Testis (tissue), 3 donors: Measurements from ENCODE around the gene ARHGEF11. TPM values are rescaled to one million over a fixed set of nuclear protein-coding genes. Genes with fewer than 3 reads are reported as not detected.

Source experiments
- DNase-seq: peaks from one replicate; pipeline ENCODE4 v3.0.0-alpha.2; 2019
- H3K27ac ChIP-seq, 2 donors: fragments of 200-600 bp; sonication (generic); one replicate each; pipeline ENCODE4 v1.5.1; 2019
- H3K27me3 ChIP-seq: fragments of 200-600 bp; sonication (generic); one replicate; pipeline ENCODE4 v1.5.1; 2019
- H3K36me3 ChIP-seq: fragments of 200-600 bp; sonication (generic); one replicate; pipeline ENCODE4 v1.5.1; 2017; ENCODE audit warnings: low read depth; ENCODE audit errors: missing control alignments
- H3K4me1 ChIP-seq: fragments of 200-600 bp; sonication (generic); one replicate; pipeline ENCODE4 v1.5.1; 2019
- H3K4me3 ChIP-seq, 2 donors: fragments of 200-600 bp; sonication (generic); one replicate each; pipeline ENCODE4 v1.5.1; 2017 to 2019
- H3K9me3 ChIP-seq: fragments of 200-600 bp; sonication (generic); one replicate; pipeline ENCODE4 v1.5.1; 2017
- POLR2A ChIP-seq: fragments of 450-650 bp; IDR thresholded peaks from one replicate; pipeline ENCODE4 v1.6.1; 2017; ENCODE audit warnings: antibody characterized with exemption, mild to moderate bottlenecking, moderate library complexity
- WGBS, 2 donors: methylation state at CpG; one replicate each; pipeline ENCODE4 v1.1.5; 2018; 5-methylcytosine and 5-hydroxymethylcytosine counted together
- intact Hi-C: fragments of 100-400 bp; cut with DNase I; formaldehyde crosslinking; loops from one replicate; pipeline ENCODE4 v1.15.1; 2023; ENCODE audit warnings: low total_unique reads
- polyA plus RNA-seq: library from polyadenylated mRNA; stranded (reverse); fragments of 350-450 nt; fragmentation: Illumina TruSeq; extraction: RNeasy Lipid Tissue Mini Kit (QIAGEN cat#74804); gene quantifications from one replicate; pipeline ENCODE4 v1.2.3, GENCODE V29; 2014; ENCODE audit warnings: low read depth, low replicate concordance; ENCODE audit not compliant: insufficient read depth
- total RNA-seq, 2 donors: library from RNA; depleted of rRNA; stranded (reverse); fragments of >200 nt; gene quantifications; one replicate each; pipeline ENCODE4 v1.2.3, GENCODE V29; 2016
- TF ChIP-seq, protein P1 (sequence below), 3 experiments: fragments of 450-650 bp in 2 of 3; fragments of 200-600 bp in 1 of 3; sonication (generic) in 1 of 3; IDR thresholded peaks; one replicate each; pipeline ENCODE4 v1.5.1; 2016 to 2019; ENCODE audit warnings: antibody characterized with exemption in 3 of 3, mild to moderate bottlenecking in 2 of 3, moderate library complexity in 1 of 3

The ARHGEF11 gene
- total and polyA plus RNA-seq, 3 donors from 2014 or later = 69.2 to 120 (median 113) TPM

DNA sequence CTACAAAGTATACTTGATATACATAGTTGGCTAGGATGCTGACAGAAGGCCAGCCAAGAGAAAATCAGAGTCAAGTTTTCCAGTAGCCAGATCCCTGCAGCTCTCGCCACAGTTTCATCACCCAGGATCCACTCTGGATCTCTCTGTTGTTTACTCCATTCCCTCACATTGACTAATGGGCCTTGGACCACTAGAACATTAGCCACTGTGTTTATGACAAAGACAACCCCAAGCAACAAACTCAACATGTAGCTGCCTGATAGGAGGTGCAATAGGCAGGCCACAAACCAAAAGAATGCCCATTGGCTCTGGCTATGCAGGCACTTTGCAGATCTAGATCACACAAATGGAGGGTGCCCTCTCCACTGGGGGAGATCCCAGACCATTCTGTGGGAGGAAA is 44.2 kb downstream of the ARHGEF11 start:
- no peak overlapping the region for H3K27ac ChIP-seq

DNA sequence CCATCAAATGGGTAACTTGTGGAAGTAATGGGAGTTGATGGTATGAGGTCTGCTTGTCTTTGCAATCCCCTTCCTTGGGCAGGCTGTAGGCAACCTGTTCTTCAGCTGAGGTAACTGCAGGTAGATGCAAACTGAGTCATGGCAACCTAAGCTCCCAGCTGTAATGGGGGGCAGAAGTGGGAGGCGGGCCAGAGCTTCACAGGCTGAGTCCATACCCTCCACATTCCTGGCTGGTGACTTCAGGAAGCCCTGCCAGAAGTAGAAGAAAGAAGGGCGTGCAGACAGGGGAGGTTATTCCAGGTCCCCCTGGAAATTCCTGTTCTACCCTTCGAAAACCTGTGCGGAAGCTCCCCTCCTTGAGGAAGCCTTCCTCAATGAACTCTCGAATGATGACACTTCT is 44.9 kb downstream of the ARHGEF11 start:
- TF ChIP-seq, protein P1, sequence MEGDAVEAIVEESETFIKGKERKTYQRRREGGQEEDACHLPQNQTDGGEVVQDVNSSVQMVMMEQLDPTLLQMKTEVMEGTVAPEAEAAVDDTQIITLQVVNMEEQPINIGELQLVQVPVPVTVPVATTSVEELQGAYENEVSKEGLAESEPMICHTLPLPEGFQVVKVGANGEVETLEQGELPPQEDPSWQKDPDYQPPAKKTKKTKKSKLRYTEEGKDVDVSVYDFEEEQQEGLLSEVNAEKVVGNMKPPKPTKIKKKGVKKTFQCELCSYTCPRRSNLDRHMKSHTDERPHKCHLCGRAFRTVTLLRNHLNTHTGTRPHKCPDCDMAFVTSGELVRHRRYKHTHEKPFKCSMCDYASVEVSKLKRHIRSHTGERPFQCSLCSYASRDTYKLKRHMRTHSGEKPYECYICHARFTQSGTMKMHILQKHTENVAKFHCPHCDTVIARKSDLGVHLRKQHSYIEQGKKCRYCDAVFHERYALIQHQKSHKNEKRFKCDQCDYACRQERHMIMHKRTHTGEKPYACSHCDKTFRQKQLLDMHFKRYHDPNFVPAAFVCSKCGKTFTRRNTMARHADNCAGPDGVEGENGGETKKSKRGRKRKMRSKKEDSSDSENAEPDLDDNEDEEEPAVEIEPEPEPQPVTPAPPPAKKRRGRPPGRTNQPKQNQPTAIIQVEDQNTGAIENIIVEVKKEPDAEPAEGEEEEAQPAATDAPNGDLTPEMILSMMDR (IDR thresholded peaks at IDR 0.05) = no peak
- TF ChIP-seq POLR2A = no peak
- Histone ChIP-seq H3K36me3 (no peaks in the 10 kb centered on the region), H3K27me3 (no peaks in the 10 kb centered on the region), H3K4me3 (no peak overlapping the region), H3K4me1 (no peaks in the 10 kb centered on the region), H3K9me3 (no peaks in the 10 kb centered on the region), H3K27ac (no peak overlapping the region)
- 84 to 91% methylated on average over 5 of the region's 5 CpGs for WGBS, 2 donors
- intact Hi-C loops = no loop called here
- no peak for DNase-seq

More for the DNA sequence above, 44.2 kb downstream of the ARHGEF11 start:
- WGBS, 2 donors = 95 to 100% methylated on average over 1 of the region's 1 CpG
- no peaks in the 10 kb centered on the region for H3K4me1 ChIP-seq
- intact Hi-C loops = no loop called here
- H3K9me3 ChIP-seq = no peaks in the 10 kb centered on the region
- H3K27me3 ChIP-seq = no peaks in the 10 kb centered on the region
- H3K4me3 ChIP-seq = no peak overlapping the region
- TF ChIP-seq POLR2A = no peak
- TF ChIP-seq, protein P1 (IDR thresholded peaks at IDR 0.05) = no peak
- no peak for DNase-seq
- no peaks in the 10 kb centered on the region for H3K36me3 ChIP-seq

DNA sequence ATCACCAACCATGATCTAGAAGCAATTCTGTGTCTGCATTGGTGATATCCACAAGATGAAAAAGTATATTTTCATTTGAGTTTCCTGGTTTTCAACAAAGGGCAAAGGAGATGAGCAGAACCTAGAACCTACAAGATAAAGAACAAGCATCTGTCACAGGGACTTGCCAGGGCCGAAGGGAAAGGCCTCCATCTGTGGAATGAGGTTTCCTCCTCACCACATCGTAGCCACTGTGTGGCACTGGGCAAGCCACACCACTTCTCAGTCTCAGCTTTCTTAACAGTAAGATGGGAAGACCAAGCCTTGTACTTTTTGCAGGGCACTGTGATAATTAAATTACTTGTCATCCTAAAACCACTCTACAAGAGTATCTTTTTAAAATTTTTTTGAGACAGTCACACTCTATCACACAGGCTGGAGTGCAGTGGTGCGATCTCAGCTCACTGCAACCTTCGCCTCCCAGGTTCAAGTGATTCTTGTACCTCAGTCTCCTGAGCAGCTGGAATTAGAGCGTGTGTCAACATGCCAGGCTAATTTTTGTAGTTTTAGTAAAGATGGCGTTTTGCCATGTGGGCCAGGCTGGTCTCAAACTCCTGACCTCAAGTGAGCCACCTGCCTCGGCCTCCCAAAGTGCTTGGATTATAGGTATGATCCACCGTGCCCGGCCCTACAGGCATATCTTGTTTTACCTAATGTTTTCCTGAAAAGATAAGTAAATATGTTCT is 45.8 kb downstream of the ARHGEF11 start:
- H3K36me3 ChIP-seq = no peaks in the 10 kb centered on the region
- H3K4me3 ChIP-seq = no peak overlapping the region
- intact Hi-C loops = no loop called here
- 77 to 90% methylated on average over 9 of the region's 9 CpGs for WGBS, 2 donors
- no peak for DNase-seq
- no peaks in the 10 kb centered on the region for H3K4me1 ChIP-seq
- H3K27ac ChIP-seq = no peak overlapping the region
- no peak for TF ChIP-seq POLR2A
- TF ChIP-seq, protein P1 (IDR thresholded peaks at IDR 0.05) = no peak
- no peaks in the 10 kb centered on the region for H3K9me3 ChIP-seq
- no peaks in the 10 kb centered on the region for H3K27me3 ChIP-seq

DNA sequence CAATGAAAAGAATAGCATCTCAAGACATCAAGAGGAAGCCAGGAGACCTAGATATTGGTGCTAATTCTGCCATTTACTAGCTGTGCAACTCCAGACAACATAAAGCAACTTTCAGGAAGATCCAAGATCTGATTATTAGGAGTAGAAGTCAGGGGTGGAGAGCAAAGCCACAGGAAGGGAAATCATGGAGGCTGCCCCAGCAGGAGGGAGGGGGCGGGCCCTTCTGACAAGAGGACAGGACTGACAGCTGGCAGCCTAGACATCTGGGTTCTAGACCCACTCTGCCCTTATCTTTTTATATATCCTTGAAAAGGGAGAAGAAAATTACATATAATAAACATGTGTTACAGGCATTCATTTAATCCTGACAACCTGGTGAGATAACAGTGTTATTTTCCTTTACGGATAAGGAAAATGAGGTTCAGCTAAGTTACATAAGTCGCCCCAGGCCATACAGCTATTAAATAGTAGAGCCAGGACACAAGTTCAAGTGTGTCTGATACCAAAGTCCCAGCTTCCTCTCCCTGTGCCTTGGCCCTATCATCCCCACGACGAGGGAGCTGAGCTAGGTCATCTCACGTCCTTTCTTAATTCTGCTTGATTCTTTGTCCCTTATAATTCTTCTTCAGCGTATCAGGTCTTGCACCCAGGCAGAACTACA is 46.6 kb downstream of the ARHGEF11 start:
- no peak for DNase-seq

More for the DNA sequence above, 46.6 kb downstream of the ARHGEF11 start:
- intact Hi-C loops = no loop called here
- Histone ChIP-seq H3K4me1 (no peaks in the 10 kb centered on the region), H3K27me3 (no peaks in the 10 kb centered on the region), H3K4me3 (no peak overlapping the region), H3K9me3 (no peaks in the 10 kb centered on the region), H3K27ac (no peak overlapping the region), H3K36me3 (no peaks in the 10 kb centered on the region)
- WGBS, 2 donors = 79 to 82% methylated on average over 7 of the region's 7 CpGs
- TF ChIP-seq, protein P1 (IDR thresholded peaks at IDR 0.05) = no peak
- no peak for TF ChIP-seq POLR2A
